HTERT RPE-1 (cell line): Measurements from ENCODE around the gene LRRN2.
"Not testable (repeated sequence)": the region's sequence is repeated elsewhere in the genome, so short reads cannot be mapped to it uniquely, and the experiment has no call there.

Experiments used
- in situ Hi-C: fragments of 300-500 bp; cut with MboI; formaldehyde crosslinking; loops from 4 replicates; pipeline ENCODE4 v1.14.3; 2020; ENCODE audit warnings: low sequenced_read_pairs

Gene LRRN2

DNA sequence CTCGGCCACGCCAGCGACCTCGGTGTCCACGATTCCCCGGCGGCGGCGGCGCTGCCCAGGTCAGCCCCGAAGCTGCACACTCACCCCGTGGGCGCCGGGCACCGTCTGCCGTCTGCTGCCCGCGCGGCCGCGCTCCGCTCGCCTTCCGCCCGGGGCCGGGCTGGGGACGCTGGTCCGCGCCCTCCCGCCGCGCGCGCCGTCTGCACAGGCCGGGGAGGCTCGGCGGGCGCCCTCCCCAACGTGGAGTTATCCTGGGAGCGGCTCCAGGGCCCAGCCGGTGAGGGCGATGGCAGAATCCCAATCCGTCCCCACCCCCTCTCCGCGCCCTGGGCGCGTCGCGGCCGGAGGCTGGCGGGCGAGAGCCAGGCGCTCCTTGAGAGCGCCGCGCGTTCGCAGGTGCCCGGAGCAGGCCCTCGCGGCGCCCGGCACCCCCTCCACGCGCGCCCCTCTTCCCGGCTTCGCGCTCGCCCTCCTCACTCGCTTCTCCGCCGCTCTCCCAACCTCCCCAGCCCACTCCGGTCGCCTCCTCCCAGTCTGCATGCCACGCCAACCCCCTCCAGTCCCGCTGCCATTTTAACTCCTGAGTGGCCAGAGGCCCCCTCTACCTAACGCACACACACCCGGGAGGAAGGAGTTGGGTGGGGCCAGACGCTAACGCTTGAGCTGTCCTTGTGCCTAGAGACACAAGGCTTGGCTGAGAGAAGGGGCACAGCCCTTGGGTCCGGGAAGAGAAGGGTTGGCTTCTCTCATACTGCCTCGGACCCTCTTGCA is at the start of gene LRRN2:
Gene LRRN2 (minus strand): TSS at position 503 of the 771 bp plus-strand sequence. CDS start 65,746 bp downstream, outside the sequence.
- in situ Hi-C loops, result no loop called here

GRCh38 chr1:204735042-204735441 is 49.5 kb upstream of the LRRN2 start:
- in situ Hi-C loops, result no loop called here

DNA sequence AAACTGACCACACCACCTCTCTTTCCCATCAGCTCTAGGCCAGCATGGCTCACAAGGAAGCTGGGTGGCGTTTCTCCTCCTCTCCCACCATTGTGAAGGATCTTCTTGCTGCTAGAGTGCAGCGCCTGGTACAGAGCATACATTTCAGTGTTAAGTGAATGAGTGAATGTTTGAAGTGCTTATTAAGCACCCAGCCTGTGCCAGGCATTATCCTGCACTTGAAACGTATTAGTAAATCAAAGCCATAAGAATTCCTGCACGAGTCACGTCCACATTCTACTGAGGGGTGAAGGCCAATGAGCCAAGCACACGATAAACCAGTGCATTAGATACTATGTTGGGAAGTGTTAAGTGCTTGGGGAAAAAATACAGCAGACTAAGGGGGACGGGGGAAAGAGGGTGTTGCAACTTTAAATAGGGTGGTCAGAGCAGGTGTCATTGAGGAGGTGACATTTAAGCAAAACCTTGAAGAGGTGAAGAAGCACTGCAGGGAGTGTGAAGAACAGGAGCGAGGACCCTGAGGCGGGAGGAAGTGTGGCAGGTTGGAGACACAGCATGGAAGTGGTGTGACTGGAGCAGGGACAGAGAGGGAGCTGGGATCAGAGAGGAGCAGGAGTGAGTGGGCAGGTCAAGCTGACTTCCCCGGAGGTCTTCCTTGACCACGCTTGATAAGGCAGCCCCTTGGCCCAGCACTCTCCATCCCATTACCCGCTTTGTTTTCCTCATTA is 48.5 kb upstream of the LRRN2 start:
- in situ Hi-C loops, result no loop called here

GRCh38 chr1:204733289-204733688 is 47.8 kb upstream of the LRRN2 start:
- in situ Hi-C loops, result no loop called here

- in situ Hi-C loops, result no loop called here
These were observed 46.5 kb upstream of the LRRN2 start for GRCh38 chr1:204731985-204732575.

DNA sequence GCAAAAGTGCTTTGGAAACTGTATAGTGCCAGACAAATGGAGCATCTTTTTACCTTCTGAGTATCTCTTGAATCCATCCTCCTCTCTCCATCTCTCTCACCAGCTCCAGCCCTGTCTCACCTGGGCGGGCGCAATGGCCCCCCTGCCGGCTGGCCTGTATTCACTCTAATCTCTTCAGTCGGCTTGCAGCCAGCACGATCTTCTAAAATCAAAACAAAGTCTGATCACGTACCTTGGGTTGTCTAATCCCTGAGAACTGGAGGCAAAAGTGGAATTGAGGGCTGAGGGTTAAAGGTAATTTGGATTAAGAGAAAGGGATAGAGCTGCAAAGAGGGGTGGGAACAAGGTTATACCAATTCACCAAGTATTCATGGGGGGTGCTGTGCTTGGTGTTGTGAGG is 46.0 kb upstream of the LRRN2 start:
- in situ Hi-C loops, result no loop called here

GRCh38 chr1:204730826-204731459 is 45.4 kb upstream of the LRRN2 start:
- in situ Hi-C loops, result no loop called here

DNA sequence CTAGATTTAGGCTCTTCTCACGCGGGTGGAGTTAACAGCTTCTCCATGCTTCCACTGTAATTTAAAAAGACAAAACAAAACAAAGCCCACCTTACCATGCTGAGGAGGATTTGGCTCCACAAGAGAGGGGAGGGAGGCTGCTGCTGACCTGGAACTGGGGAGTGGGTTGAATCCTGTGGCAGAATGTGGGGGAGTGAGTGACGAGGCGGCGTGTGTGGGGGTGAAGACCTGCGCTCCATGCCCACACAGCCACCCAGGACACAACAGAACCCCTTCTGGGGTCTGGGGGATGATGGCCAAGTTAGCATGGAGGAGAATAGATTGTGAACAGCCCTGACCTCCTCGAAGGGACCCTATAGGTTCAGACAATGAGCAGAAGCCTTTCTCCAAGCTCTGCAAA is 44.0 kb upstream of the LRRN2 start:
- in situ Hi-C loops, result no loop called here

DNA sequence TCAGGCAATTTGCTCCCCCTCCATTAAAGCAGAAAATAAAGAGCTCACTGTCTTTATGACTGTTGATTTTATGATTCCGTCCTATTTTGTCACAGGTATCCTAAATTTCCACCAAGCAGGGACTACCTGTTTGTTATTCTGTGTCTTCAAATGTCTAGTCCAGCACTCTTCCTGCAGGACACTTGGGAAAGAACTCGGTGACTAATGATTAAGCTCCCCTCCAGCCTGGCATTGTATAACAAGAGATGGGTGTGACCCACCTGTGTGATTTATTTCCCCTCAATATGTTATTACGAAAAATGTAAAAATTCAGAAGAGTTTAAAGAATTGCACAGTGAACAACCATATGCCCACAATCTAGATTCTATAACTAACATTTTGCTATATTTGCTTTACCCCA is 42.9 kb upstream of the LRRN2 start:
- in situ Hi-C loops, result no loop called here

GRCh38 chr1:204728045-204728444 is 42.5 kb upstream of the LRRN2 start:
- in situ Hi-C loops, result no loop called here

GRCh38 chr1:204727438-204727837 is 41.9 kb upstream of the LRRN2 start:
- in situ Hi-C loops, result not testable (repeated sequence)

GRCh38 chr1:204726478-204726877 is 40.9 kb upstream of the LRRN2 start:
- in situ Hi-C loops, result no loop called here

DNA sequence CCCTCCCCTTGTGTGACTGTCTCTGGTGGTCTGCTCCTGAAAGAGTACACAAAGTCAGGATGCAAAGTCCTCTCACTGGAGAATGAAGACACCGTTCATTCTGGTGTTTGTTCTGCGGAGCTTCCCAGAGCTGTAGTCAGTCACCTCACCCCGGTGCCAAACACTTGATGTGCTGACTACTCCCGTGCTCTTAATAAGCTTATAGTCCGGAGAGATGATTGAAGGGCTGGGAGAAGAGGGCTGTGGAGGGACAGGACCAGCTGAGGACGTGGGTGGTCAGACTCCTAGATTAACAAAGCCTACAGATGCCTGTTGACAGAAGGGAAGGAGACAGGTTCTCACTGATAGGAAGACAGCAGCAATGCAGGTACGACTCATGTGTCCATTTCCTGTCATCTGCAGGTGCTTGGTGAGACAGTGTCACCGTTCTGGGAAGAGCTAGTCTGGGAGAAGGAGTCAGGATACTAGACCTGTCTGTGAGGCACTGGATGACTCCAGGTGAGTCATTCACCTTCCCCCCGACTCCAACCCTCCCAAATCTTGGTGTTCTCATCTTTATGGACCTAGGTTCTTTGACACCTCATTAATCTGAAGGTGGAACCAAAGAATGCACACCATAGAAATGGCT is 40.4 kb upstream of the LRRN2 start:
- in situ Hi-C loops, result no loop called here

GRCh38 chr1:204723131-204723787 is 37.7 kb upstream of the LRRN2 start:
- in situ Hi-C loops, result no loop called here

DNA sequence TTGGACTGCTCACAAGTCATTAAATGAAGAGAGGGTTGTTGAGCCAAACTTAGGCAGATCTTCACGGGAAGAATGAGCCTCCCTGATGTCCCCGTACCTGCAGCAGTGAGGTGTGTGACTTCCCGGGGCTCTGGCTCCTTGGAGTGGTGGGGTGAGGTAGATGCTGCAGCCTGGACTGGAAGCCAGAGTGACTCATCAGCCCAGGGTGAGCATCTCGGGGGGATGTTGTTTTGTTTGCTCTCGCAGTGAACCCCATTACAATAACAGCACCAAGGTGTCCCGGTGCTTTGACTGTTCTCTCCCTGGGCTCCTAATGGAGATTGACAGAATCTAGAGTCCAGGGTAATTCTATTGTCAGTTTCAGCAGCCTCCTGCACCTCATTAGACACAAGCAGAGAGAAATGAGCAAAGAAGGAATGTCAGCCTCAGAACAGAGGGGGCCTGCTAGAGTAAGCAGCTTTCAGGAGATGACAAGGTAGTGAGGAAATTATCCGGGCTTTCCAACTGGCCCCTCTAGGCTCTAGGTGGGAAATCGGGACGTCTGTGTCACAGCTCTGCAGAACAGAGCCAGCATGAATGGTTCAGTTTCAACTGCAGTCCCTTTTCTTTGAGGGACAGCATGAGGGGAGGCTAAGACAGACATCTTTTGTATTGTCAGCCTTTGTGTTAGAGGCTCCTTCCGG is 36.0 kb upstream of the LRRN2 start:
- in situ Hi-C loops, result no loop called here

GRCh38 chr1:204716660-204717059 is 31.1 kb upstream of the LRRN2 start:
- in situ Hi-C loops, result no loop called here

DNA sequence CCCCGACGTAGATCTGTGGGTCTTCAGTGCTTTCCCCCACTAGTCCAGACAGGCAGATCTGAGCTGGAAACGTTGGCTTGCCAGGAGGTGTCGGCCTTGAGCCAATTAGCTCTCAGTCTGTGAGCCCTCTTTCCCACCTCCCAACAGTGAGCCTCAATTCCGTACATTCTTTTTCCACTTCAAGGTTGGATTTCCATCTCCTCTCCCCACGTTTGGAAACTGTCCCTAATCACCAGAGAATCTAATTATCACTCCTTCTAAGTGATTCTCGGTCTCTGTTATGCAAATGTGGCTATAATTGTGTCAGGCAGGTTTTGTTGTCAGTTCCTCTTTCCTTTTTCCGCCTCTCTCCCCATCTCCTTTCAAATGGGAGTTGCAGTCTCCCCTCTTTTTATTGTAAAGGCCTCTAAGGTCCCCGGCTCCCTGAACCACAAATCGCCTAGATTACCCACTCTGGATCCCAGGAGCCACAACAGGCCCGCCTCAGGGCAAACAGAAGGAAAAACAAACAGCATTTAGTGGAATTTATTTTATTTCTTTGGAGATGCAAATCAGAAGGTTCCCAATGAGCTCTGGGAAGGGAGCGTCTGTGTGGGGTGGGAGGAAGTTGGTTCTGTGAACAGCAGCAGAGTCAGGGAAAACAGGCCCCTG is 29.4 kb upstream of the LRRN2 start:
- in situ Hi-C loops, result no loop called here

DNA sequence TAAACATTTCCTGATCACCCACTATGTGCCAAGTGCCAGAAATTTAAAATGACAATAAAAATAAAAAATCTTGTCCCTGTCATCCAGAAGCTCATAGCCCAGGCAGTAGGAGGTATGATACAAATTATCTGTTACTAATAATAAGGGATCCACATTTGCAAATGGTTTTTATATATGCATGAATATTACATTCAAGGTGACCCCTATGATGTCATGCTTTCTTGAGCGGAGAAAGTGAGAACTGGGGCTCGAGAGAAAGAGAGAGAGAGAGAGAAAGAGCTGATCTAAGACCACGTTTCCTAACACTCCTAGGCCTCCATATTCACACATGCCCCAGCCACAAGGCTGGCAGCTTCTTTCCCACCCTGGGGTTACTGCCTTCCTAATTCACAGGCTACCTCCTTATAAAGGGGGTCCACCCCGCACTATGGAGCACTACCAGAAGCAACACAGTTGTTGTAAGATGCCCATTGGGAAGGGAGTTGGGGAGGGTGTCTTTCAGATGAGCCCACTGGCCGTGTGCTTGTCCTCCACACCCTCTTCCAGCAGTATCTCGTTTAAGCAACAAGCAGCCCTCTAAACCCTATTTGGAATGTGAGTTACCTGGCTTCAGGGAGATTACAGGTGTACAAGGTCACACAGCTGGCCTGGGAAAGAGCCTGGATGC is 28.8 kb upstream of the LRRN2 start:
- in situ Hi-C loops, result no loop called here

DNA sequence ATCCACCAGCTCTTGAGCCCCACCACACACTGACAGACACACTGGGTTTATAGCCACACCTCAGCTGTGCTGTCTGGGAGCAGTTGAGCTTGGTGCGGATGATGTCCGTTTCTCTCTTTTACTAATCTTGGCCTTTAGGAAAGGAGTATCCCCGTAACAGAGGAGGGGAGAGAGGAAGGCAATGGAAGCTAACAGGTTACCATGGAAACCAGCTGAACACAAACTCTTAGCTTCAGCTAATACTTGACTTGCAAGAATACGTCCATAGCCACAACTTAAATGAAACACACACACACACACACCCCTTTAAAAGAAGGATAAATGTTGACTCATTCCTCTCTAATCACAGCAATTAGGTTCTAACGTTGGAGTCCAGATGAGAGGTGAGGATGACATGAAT is 28.0 kb upstream of the LRRN2 start:
- in situ Hi-C loops, result no loop called here
